ENCODE results near the gene EPHA3.

GRCh38 chr3:89300981-89301380, 193.6 kb downstream of the EPHA3 start:
- TF ChIP-seq POLR2A (IDR thresholded peaks at IDR 0.05), result no peak
- TF ChIP-seq EP300 (IDR thresholded peaks at IDR 0.05), result no peak
- TF ChIP-seq, protein P1, sequence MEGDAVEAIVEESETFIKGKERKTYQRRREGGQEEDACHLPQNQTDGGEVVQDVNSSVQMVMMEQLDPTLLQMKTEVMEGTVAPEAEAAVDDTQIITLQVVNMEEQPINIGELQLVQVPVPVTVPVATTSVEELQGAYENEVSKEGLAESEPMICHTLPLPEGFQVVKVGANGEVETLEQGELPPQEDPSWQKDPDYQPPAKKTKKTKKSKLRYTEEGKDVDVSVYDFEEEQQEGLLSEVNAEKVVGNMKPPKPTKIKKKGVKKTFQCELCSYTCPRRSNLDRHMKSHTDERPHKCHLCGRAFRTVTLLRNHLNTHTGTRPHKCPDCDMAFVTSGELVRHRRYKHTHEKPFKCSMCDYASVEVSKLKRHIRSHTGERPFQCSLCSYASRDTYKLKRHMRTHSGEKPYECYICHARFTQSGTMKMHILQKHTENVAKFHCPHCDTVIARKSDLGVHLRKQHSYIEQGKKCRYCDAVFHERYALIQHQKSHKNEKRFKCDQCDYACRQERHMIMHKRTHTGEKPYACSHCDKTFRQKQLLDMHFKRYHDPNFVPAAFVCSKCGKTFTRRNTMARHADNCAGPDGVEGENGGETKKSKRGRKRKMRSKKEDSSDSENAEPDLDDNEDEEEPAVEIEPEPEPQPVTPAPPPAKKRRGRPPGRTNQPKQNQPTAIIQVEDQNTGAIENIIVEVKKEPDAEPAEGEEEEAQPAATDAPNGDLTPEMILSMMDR (IDR thresholded peaks at IDR 0.05), result no peak

Measured in ovary (tissue), 3 donors.